ENCODE measurements around the gene KLHDC8B.
A peak's percentile ranks its signal among the peaks of the same experiment; 100 is the strongest.

Gene KLHDC8B

GRCh38 chr3:49124991-49125670 lies 46.3 kb upstream of the KLHDC8B start:
- peak; percentile 26 for DNase-seq (ENCODE audit: low read depth)
- H3K4me3 ChIP-seq (ENCODE audit: control insufficient read depth, low read depth, low read length), result no peak overlapping the region
- peak; percentile 12 for TF ChIP-seq CTCF (conservative IDR thresholded peaks at IDR 0.05; ENCODE audit: control insufficient read depth, insufficient read depth, low read depth, low read length)

GRCh38 chr3:49131040-49131439 lies 40.4 kb upstream of the KLHDC8B start:
- H3K4me3 ChIP-seq (ENCODE audit: control insufficient read depth, low read depth, low read length), result no peak overlapping the region
- no peak for DNase-seq (ENCODE audit: low read depth)
- TF ChIP-seq CTCF (conservative IDR thresholded peaks at IDR 0.05; ENCODE audit: control insufficient read depth, insufficient read depth, low read depth, low read length), result no peak

GRCh38 chr3:49131576-49131975 lies 39.8 kb upstream of the KLHDC8B start:
- H3K4me3 ChIP-seq (ENCODE audit: control insufficient read depth, low read depth, low read length), result peak overlapping the region; percentile 88
- no peak for DNase-seq (ENCODE audit: low read depth)
- no peak for TF ChIP-seq CTCF (conservative IDR thresholded peaks at IDR 0.05; ENCODE audit: control insufficient read depth, insufficient read depth, low read depth, low read length)

GRCh38 chr3:49132073-49132436 lies 39.3 kb upstream of the KLHDC8B start:
- no peak for DNase-seq (ENCODE audit: low read depth)
- H3K4me3 ChIP-seq (ENCODE audit: control insufficient read depth, low read depth, low read length), result peak overlapping the region; percentile 88
- no peak for TF ChIP-seq CTCF (conservative IDR thresholded peaks at IDR 0.05; ENCODE audit: control insufficient read depth, insufficient read depth, low read depth, low read length)

GRCh38 chr3:49132437-49133225 lies 38.8 kb upstream of the KLHDC8B start, which contains the start of gene LAMB2:
TSS of gene LAMB2 (minus strand) at chr3:49133050. CDS start at chr3:49132867, 183 bp downstream.
- TF ChIP-seq CTCF (conservative IDR thresholded peaks at IDR 0.05; ENCODE audit: control insufficient read depth, insufficient read depth, low read depth, low read length), result no peak
- DNase-seq (ENCODE audit: low read depth), result peak; percentile 68
- H3K4me3 ChIP-seq (ENCODE audit: control insufficient read depth, low read depth, low read length), result peak within 1 kb of the TSS; percentile 88

GRCh38 chr3:49133226-49133951 lies 38.0 kb upstream of the KLHDC8B start:
- no peak for TF ChIP-seq CTCF (conservative IDR thresholded peaks at IDR 0.05; ENCODE audit: control insufficient read depth, insufficient read depth, low read depth, low read length)
- H3K4me3 ChIP-seq (ENCODE audit: control insufficient read depth, low read depth, low read length), result peak overlapping the region; percentile 88
- peak; percentile 84 for DNase-seq (ENCODE audit: low read depth)
